Smooth muscle cell (in vitro differentiated cells): Measurements from ENCODE around the gene GJA1. TPM values are rescaled to one million over a fixed set of nuclear protein-coding genes. Genes with fewer than 3 reads are reported as not detected.

Source experiments
- DNase-seq: peaks from one replicate; lab custom pipeline; 2025; ENCODE audit not compliant: unreplicated experiment; lab: John Stamatoyannopoulos, UW
- H2AFZ ChIP-seq: fragments of 200-600 bp; sonication (generic); 2 replicates; pipeline ENCODE4 v1.6.0; 2016; ENCODE audit warnings: antibody characterized with exemption, low read depth, mild to moderate bottlenecking
- H3F3A ChIP-seq: fragments of 200-600 bp; sonication (generic); 2 replicates; pipeline ENCODE4 v1.6.0; 2017; ENCODE audit warnings: antibody characterized with exemption, low read depth
- H3K27ac ChIP-seq: fragments of 200-600 bp; sonication (generic); 2 replicates; pipeline ENCODE4 v1.5.1; 2016; ENCODE audit warnings: low read depth, mild to moderate bottlenecking
- H3K27me3 ChIP-seq: fragments of 200-600 bp; sonication (generic); 2 replicates; pipeline ENCODE4 v1.6.1; 2016; ENCODE audit warnings: low read depth, mild to moderate bottlenecking
- H3K36me3 ChIP-seq: fragments of 200-600 bp; sonication (generic); 2 replicates; pipeline ENCODE4 v1.5.1; 2016; ENCODE audit warnings: low read depth
- H3K4me1 ChIP-seq: fragments of 200-600 bp; sonication (generic); 2 replicates; pipeline ENCODE4 v1.5.1; 2016; ENCODE audit warnings: low read depth
- H3K4me2 ChIP-seq: fragments of 200-600 bp; sonication (generic); 2 replicates; pipeline ENCODE4 v1.6.0; 2016; ENCODE audit warnings: mild to moderate bottlenecking
- H3K4me3 ChIP-seq: fragments of 200-600 bp; sonication (generic); 2 replicates; pipeline ENCODE4 v1.5.1; 2016; ENCODE audit warnings: mild to moderate bottlenecking
- H3K79me2 ChIP-seq: fragments of 200-600 bp; sonication (generic); 2 replicates; pipeline ENCODE4 v1.6.0; 2016; ENCODE audit warnings: low read depth, mild to moderate bottlenecking
- H3K9ac ChIP-seq: fragments of 200-600 bp; sonication (generic); 2 replicates; pipeline ENCODE4 v1.6.0; 2016; ENCODE audit warnings: low read depth
- H3K9me3 ChIP-seq: fragments of 200-600 bp; sonication (generic); replicated peaks from 2 replicates; pipeline ENCODE4 v1.5.1; 2016; ENCODE audit warnings: low read depth
- H4K20me1 ChIP-seq: fragments of 200-600 bp; sonication (generic); 2 replicates; pipeline ENCODE4 v1.6.0; 2016; ENCODE audit warnings: low read depth
- CTCF ChIP-seq: fragments of 200-600 bp; sonication (generic); IDR thresholded peaks from 2 replicates; pipeline ENCODE4 v1.5.1; 2017; ENCODE audit warnings: borderline replicate concordance, mild to moderate bottlenecking, antibody characterized with exemption; ENCODE audit not compliant: insufficient read depth, poor library complexity, severe bottlenecking
- WGBS: methylation state at CpG from one replicate; pipeline ENCODE4 v1.1.7; 2016; ENCODE audit warnings: low lambda C conversion rate; 5-methylcytosine and 5-hydroxymethylcytosine counted together
- polyA plus RNA-seq: library from polyadenylated mRNA; unstranded; fragments of >200 nt; fragmentation: Nextera tagmentation; extraction: Ambion mirVana; gene quantifications from 2 replicates; pipeline ENCODE4 v1.2.1, GENCODE V29; 2016
- total RNA-seq: library from RNA; depleted of rRNA; stranded (reverse); fragments of >200 nt; gene quantifications from 2 replicates; pipeline ENCODE4 v1.2.3, GENCODE V29; 2014

GJA1 gene
- total and polyA plus RNA-seq, 2 experiments from 2014 or later = 204 to 834 TPM

- WGBS = under 1% methylated on average over 44 of the region's 45 CpGs
- peak overlapping the region; percentile 91 for H3K9ac ChIP-seq
- peaks cover 25% of the 10 kb centered on the region for H3F3A ChIP-seq
- no peaks in the 10 kb centered on the region for H3K27me3 ChIP-seq
- H3K36me3 ChIP-seq = no peaks in the 10 kb centered on the region
- no peak for DNase-seq
- peak overlapping the region; percentile 96 for H3K4me2 ChIP-seq
- no peaks in the 10 kb centered on the region for H3K9me3 ChIP-seq
- peak overlapping the region; percentile 96 for H3K4me3 ChIP-seq
- peaks cover 63% of the 10 kb centered on the region for H3K4me1 ChIP-seq
- H3K27ac ChIP-seq = peak overlapping the region; percentile 91
- peak overlapping the region; percentile 76 for H2AFZ ChIP-seq
- TF ChIP-seq CTCF = no peak
- H4K20me1 ChIP-seq = peaks cover 64% of the 10 kb centered on the region
- H3K79me2 ChIP-seq = peaks cover 87% of the 10 kb centered on the region
Measured at GRCh38 chr6:121436960-121437850, 1.8 kb downstream of the GJA1 start.

- H2AFZ ChIP-seq = peak overlapping the region; percentile 76
Measured at GRCh38 chr6:121437851-121438651, 2.6 kb downstream of the GJA1 start.

GRCh38 chr6:121438869-121439268 is 3.4 kb downstream of the GJA1 start:
- Histone ChIP-seq H3F3A (peaks cover 31% of the 10 kb centered on the region), H2AFZ (no peak overlapping the region), H3K9me3 (no peaks in the 10 kb centered on the region), H3K9ac (peak overlapping the region; percentile 91), H4K20me1 (peaks cover 81% of the 10 kb centered on the region), H3K4me1 (peaks cover 64% of the 10 kb centered on the region), H3K4me2 (peak overlapping the region; percentile 96), H3K36me3 (no peaks in the 10 kb centered on the region), H3K79me2 (peaks cover 94% of the 10 kb centered on the region), H3K27me3 (no peaks in the 10 kb centered on the region), H3K4me3 (peak overlapping the region; percentile 96), H3K27ac (peak overlapping the region; percentile 91)
- no peak for DNase-seq
- WGBS = 12% methylated on average over 3 of the region's 3 CpGs
- TF ChIP-seq CTCF = no peak

More at GRCh38 chr6:121437851-121438651, 2.6 kb downstream of the GJA1 start:
- Histone ChIP-seq H3K27ac (peak overlapping the region; percentile 91), H3K4me2 (peak overlapping the region; percentile 96), H3K27me3 (no peaks in the 10 kb centered on the region), H3K9ac (peak overlapping the region; percentile 91), H3F3A (peaks cover 29% of the 10 kb centered on the region), H3K4me3 (peak overlapping the region; percentile 96), H4K20me1 (peaks cover 73% of the 10 kb centered on the region), H3K4me1 (peaks cover 63% of the 10 kb centered on the region), H3K9me3 (no peaks in the 10 kb centered on the region), H3K36me3 (no peaks in the 10 kb centered on the region), H3K79me2 (peaks cover 94% of the 10 kb centered on the region)
- DNase-seq = no peak
- WGBS = 2% methylated on average over 18 of the region's 18 CpGs
- no peak for TF ChIP-seq CTCF
